DOHH2 (cell line): ENCODE data around the gene CHST3.

ENCODE experiments used
- H3F3A ChIP-seq: fragments of 200-600 bp; sonication (generic), shearing (Covaris generic); 2 replicates; pipeline ENCODE4 v1.6.0; 2016; ENCODE audit warnings: antibody characterized with exemption, mild to moderate bottlenecking; ENCODE audit not compliant: control insufficient read depth, insufficient read depth
- H3K27ac ChIP-seq: fragments of 200-600 bp; sonication (generic); 2 replicates; pipeline ENCODE4 v1.5.1; 2014; ENCODE audit warnings: low read depth, mild to moderate bottlenecking, low read length, moderate library complexity
- H3K27me3 ChIP-seq: fragments of 200-600 bp; sonication (generic); 2 replicates; pipeline ENCODE4 v1.6.1; 2014; ENCODE audit warnings: mild to moderate bottlenecking, low read length, mixed read lengths; ENCODE audit not compliant: control insufficient read depth
- H3K36me3 ChIP-seq: fragments of 200-600 bp; sonication (generic); 2 replicates; pipeline ENCODE4 v1.6.1; 2014; ENCODE audit warnings: mild to moderate bottlenecking, low read length, moderate library complexity, mixed read lengths; ENCODE audit not compliant: control insufficient read depth
- H3K4me1 ChIP-seq: fragments of 200-600 bp; sonication (generic); 2 replicates; pipeline ENCODE4 v1.6.1; 2014; ENCODE audit warnings: mild to moderate bottlenecking, low read length, mixed read lengths; ENCODE audit not compliant: control insufficient read depth
- H3K4me2 ChIP-seq: fragments of 200-600 bp; sonication (generic); 2 replicates; pipeline ENCODE4 v1.6.0; 2014; ENCODE audit warnings: mild to moderate bottlenecking, low read length, moderate library complexity
- H3K4me3 ChIP-seq: fragments of 200-600 bp; sonication (generic); 2 replicates; pipeline ENCODE4 v1.5.1; 2014; ENCODE audit warnings: mild to moderate bottlenecking, low read length, mixed read lengths
- H3K79me2 ChIP-seq: fragments of 200-600 bp; sonication (generic); 2 replicates; pipeline ENCODE4 v1.6.1; 2014; ENCODE audit warnings: mild to moderate bottlenecking, low read length, mixed read lengths; ENCODE audit not compliant: control insufficient read depth
- H3K9me2 ChIP-seq: fragments of 200-600 bp; sonication (generic); replicated peaks from 2 replicates; pipeline ENCODE4 v1.6.1; 2014; ENCODE audit warnings: mild to moderate bottlenecking, low read length, mixed read lengths; ENCODE audit not compliant: control insufficient read depth
- H3K9me3 ChIP-seq: fragments of 200-600 bp; sonication (generic); 2 replicates; pipeline ENCODE4 v1.6.1; 2014; ENCODE audit warnings: antibody characterized with exemption, low read length, mixed read lengths; ENCODE audit not compliant: control insufficient read depth, insufficient read depth
- H4K20me1 ChIP-seq: fragments of 200-600 bp; sonication (generic); 2 replicates; pipeline ENCODE4 v1.6.0; 2014; ENCODE audit warnings: low read depth, mild to moderate bottlenecking, antibody characterized with exemption, low read length, moderate library complexity; ENCODE audit not compliant: control insufficient read depth, insufficient read depth
- EZH2phosphoT487 ChIP-seq: fragments of 200-600 bp; sonication (generic); IDR thresholded peaks from 2 replicates; pipeline ENCODE4 v1.6.1; 2017; ENCODE audit warnings: borderline replicate concordance, mild to moderate bottlenecking, antibody characterized with exemption, low read length, moderate library complexity, mixed read lengths
- TF ChIP-seq, protein P1 (sequence below): fragments of 200-600 bp; sonication (generic); IDR thresholded peaks from one replicate; pipeline ENCODE4 v1.5.1; 2014; ENCODE audit warnings: antibody characterized with exemption, mild to moderate bottlenecking, low read depth, low read length; ENCODE audit not compliant: poor library complexity, severe bottlenecking

The CHST3 gene

DNA sequence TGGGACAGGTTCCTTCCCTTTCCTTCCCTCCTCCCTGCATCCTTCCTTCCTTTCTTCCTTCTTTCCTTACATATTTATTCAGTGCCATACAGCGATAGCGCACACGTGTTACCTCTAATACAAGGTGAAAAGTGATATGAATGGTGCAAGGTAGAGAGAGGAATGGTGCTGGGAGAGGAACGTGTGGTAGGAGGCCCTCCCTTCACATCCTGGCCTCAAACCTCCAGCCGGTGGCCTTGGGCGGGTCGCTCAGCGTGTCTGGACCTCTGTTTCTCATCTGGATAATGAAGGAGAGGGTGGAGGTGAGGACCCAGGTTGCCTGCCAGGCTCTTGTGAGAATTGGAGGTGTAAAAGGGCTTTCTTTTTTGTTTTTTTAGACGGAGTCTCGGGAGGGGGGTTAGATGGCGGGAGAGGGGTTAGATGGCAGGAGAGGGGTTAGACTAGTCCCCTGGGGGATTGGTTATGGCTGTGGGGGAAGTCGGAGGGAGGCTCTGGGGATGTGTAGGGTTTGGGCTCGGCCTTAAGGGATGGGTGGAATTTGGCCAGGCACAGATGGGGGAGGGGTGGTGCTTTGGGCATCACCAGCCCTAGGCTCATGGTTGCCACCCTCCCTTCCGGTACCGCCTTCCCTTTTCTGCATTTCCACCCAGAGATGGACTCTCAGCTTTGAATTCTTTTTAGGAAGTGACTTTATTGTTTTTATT, 14.9 kb downstream of the CHST3 start:
- Histone ChIP-seq H3K4me3 (no peak overlapping the region), H3K9me2 (no peaks in the 10 kb centered on the region), H3K4me2 (no peak overlapping the region), H3K9me3 (no peaks in the 10 kb centered on the region), H3K27me3 (peaks cover 34% of the 10 kb centered on the region), H3K79me2 (no peaks in the 10 kb centered on the region), H3K4me1 (no peaks in the 10 kb centered on the region), H4K20me1 (no peaks in the 10 kb centered on the region), H3K27ac (no peak overlapping the region), H3F3A (no peaks in the 10 kb centered on the region), H3K36me3 (no peaks in the 10 kb centered on the region)
- TF ChIP-seq EZH2phosphoT487 = no peak
- TF ChIP-seq, protein P1, sequence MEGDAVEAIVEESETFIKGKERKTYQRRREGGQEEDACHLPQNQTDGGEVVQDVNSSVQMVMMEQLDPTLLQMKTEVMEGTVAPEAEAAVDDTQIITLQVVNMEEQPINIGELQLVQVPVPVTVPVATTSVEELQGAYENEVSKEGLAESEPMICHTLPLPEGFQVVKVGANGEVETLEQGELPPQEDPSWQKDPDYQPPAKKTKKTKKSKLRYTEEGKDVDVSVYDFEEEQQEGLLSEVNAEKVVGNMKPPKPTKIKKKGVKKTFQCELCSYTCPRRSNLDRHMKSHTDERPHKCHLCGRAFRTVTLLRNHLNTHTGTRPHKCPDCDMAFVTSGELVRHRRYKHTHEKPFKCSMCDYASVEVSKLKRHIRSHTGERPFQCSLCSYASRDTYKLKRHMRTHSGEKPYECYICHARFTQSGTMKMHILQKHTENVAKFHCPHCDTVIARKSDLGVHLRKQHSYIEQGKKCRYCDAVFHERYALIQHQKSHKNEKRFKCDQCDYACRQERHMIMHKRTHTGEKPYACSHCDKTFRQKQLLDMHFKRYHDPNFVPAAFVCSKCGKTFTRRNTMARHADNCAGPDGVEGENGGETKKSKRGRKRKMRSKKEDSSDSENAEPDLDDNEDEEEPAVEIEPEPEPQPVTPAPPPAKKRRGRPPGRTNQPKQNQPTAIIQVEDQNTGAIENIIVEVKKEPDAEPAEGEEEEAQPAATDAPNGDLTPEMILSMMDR = no peak

DNA sequence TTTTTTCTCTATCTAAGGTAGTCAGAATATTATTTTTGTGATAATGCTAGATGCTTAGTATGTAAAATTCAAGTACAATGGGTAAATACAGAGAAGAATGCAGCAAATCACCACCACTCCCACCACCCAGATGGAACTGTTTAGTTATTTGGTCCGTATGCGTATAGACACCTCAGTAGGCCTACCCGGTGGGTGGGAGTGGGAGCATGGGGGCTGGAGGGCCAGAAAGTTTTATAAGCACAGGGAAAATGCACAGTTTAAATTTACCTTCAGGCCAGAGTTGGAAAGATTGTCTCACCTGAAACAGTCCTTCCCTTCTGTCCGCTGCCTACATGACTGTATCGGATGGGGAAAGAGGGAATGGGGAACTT, 15.5 kb downstream of the CHST3 start:
- H3K36me3 ChIP-seq = no peaks in the 10 kb centered on the region
- no peak overlapping the region for H3K4me3 ChIP-seq
- H3K27ac ChIP-seq = no peak overlapping the region
- H3K4me1 ChIP-seq = no peaks in the 10 kb centered on the region
- no peaks in the 10 kb centered on the region for H3F3A ChIP-seq
- no peaks in the 10 kb centered on the region for H3K9me2 ChIP-seq
- H4K20me1 ChIP-seq = no peaks in the 10 kb centered on the region
- no peaks in the 10 kb centered on the region for H3K9me3 ChIP-seq
- peaks cover 39% of the 10 kb centered on the region for H3K27me3 ChIP-seq
- TF ChIP-seq, protein P1 = no peak
- TF ChIP-seq EZH2phosphoT487 = no peak
- no peaks in the 10 kb centered on the region for H3K79me2 ChIP-seq
- H3K4me2 ChIP-seq = no peak overlapping the region

DNA sequence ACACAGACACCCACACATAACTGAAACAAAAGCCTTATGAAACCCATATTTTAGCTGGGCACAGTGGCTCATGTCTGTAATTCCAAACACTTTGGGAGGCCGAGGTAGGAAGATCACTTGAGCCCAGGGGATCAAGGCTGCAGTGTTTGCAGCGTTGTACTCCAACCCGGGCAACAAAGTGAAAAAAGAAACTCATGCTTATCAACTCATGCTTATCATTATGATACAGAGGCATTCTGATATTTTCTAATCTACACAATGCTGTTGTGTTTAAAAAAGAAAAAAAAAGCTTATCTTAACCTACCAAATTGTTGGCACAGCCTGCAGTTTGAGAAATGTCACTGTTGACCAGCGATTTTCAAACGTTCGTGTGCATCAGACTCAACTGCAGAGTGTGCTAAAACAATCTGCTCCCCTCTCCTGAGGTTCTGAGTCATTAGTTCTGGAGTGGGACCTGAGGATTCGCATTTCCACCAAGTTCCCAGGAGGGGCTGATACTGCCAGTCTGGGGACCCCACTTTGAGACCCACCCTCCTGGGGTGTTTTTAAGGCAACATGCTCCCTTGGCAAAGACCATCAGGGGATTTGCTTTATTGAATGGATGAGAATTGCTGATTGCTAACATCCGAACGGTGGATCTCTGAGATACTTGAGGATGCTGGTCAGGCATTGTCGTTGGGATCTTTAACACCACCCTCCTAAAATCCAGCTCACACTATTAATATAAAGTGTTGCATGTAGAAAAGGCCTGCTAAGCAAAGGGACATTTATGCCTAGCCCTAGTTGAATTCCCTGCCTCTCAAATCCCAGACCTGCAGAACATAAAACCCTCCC, 16.2 kb downstream of the CHST3 start:
- peaks cover 47% of the 10 kb centered on the region for H3K27me3 ChIP-seq
- H3K4me1 ChIP-seq = no peaks in the 10 kb centered on the region
- H3K9me3 ChIP-seq = no peaks in the 10 kb centered on the region
- no peaks in the 10 kb centered on the region for H4K20me1 ChIP-seq
- H3K79me2 ChIP-seq = no peaks in the 10 kb centered on the region
- no peaks in the 10 kb centered on the region for H3K9me2 ChIP-seq
- no peaks in the 10 kb centered on the region for H3F3A ChIP-seq
- no peak overlapping the region for H3K27ac ChIP-seq
- H3K4me3 ChIP-seq = no peak overlapping the region
- no peaks in the 10 kb centered on the region for H3K36me3 ChIP-seq
- TF ChIP-seq EZH2phosphoT487 = no peak
- no peak overlapping the region for H3K4me2 ChIP-seq
